Stomach (tissue), 9 donors: ENCODE results near the gene ZNF554. TPM values are rescaled to one million over a fixed set of nuclear protein-coding genes. Genes with fewer than 3 reads are reported as not detected.
"Not testable (repeated sequence)": the region's sequence is repeated elsewhere in the genome, so short reads cannot be mapped to it uniquely, and the experiment has no call there.

Source experiments
- DNase-seq, 2 donors: peaks; one replicate each; pipeline versions ENCODE4 v3.0.0 to v3.0.0-alpha.2; 2013 to 2019
- H3K27ac ChIP-seq, 5 donors: fragments of 200-600 bp in 4 of 5; sonication (generic) in 4 of 5; one replicate each; pipeline ENCODE4 v1.5.1; 2013 to 2019; ENCODE audit warnings: mild to moderate bottlenecking in 1 of 5, moderate library complexity in 1 of 5
- H3K27me3 ChIP-seq, 3 donors: fragments of 200-600 bp; sonication (generic); one replicate each; pipeline ENCODE4 v1.5.1; 2017 to 2019; ENCODE audit warnings: mixed run types in 1 of 3
- H3K36me3 ChIP-seq, 4 donors: fragments of 200-600 bp; sonication (generic); 1 replicate in 3 of 4; 2 replicates in 1 of 4; pipeline ENCODE4 v1.5.1; 2016 to 2019
- H3K4me1 ChIP-seq, 4 donors: fragments of 200-600 bp; sonication (generic); one replicate each; pipeline ENCODE4 v1.5.1; 2016 to 2019
- H3K4me3 ChIP-seq, 4 donors: fragments of 200-600 bp; sonication (generic) in 3 of 4; one replicate each; pipeline ENCODE4 v1.5.1; 2016 to 2019; ENCODE audit warnings: mild to moderate bottlenecking in 1 of 4
- H3K9me3 ChIP-seq, 4 donors: fragments of 200-600 bp; sonication (generic); one replicate each; pipeline ENCODE4 v1.5.1; 2016 to 2019
- CTCF ChIP-seq, 7 experiments: fragments of 450-650 bp in 4 of 7; fragments of 200-600 bp in 3 of 7; sonication (generic) in 3 of 7; IDR thresholded peaks; one replicate each; pipeline ENCODE4 v1.5.1; 2016 to 2019; ENCODE audit warnings: antibody characterized with exemption in 7 of 7, control low read depth in 2 of 7, mild to moderate bottlenecking in 1 of 7
- EP300 ChIP-seq: sonication (generic); formaldehyde crosslinking; IDR thresholded peaks from one replicate; pipeline ENCODE4 v1.6.1; 2017; ENCODE audit warnings: antibody characterized with exemption
- POLR2A ChIP-seq, 4 donors: fragments of 450-650 bp; IDR thresholded peaks; one replicate each; pipeline ENCODE4 v1.6.1; 2016; ENCODE audit warnings: antibody characterized with exemption in 4 of 4, control low read depth in 2 of 4, mild to moderate bottlenecking in 1 of 4, moderate library complexity in 1 of 4
- POLR2AphosphoS5 ChIP-seq, 3 donors: sonication (generic); formaldehyde crosslinking; IDR thresholded peaks; one replicate each; pipeline ENCODE4 v1.6.1; 2016; ENCODE audit warnings: antibody characterized with exemption in 3 of 3
- WGBS, 5 donors: extraction: QIAGEN DNeasy Blood & Tissue Kit in 3 of 5; methylation state at CpG; one replicate each; pipeline versions ENCODE4 v1.1.5 to v1.1.7; 2013 to 2018; 5-methylcytosine and 5-hydroxymethylcytosine counted together
- intact Hi-C: fragments of 100-400 bp; cut with DNase I; formaldehyde crosslinking; loops from one replicate; pipeline ENCODE4 v1.15.1; 2023; ENCODE audit warnings: low total_unique reads
- polyA plus RNA-seq, 3 donors: library from polyadenylated mRNA; stranded (reverse); fragments of 200-250 nt; gene quantifications; one replicate each; pipeline ENCODE4 v1.2.3, GENCODE V29; 2013
- total RNA-seq, 5 donors: library from RNA; depleted of rRNA; stranded (reverse); fragments of >200 nt; gene quantifications; one replicate each; pipeline versions ENCODE4 v1.1.0 to v1.2.3, GENCODE V29; 2014 to 2016
- donor health status: healthy with polysubstance abuse.
- donor health status: Bipolar disorder and iron deficiency.
- donor health status: healthy.

ZNF554 gene
- total and polyA plus RNA-seq, 8 donors, result 0.58 to 21.4 (median 3.1) TPM

- peaks cover 10 to 19% (median 14%) of the 10 kb centered on the region in 4 donors for H3K4me1 ChIP-seq
- TF ChIP-seq CTCF (IDR thresholded peaks at IDR 0.05), result no peak
- no peak for TF ChIP-seq EP300
- TF ChIP-seq POLR2AphosphoS5 (IDR thresholded peaks at IDR 0.05), result no peak
- TF ChIP-seq POLR2A (IDR thresholded peaks at IDR 0.05), result no peak
- no peak for DNase-seq
- 93 to 96% (median 96%) methylated on average over 14 of the region's 14 CpGs for WGBS, 5 donors
- H3K27ac ChIP-seq, result no peak overlapping the region
- intact Hi-C loops, result no loop called here
- no peaks in the 10 kb centered on the region for H3K9me3 ChIP-seq
- H3K36me3 ChIP-seq, result peaks cover 8 to 64% (median 50%) of the 10 kb centered on the region in 4 donors
- H3K27me3 ChIP-seq, result no peaks in the 10 kb centered on the region
- H3K4me3 ChIP-seq, result no peak overlapping the region
These were observed 29.5 kb upstream of the ZNF554 start for GRCh38 chr19:2790194-2790556.

DNA sequence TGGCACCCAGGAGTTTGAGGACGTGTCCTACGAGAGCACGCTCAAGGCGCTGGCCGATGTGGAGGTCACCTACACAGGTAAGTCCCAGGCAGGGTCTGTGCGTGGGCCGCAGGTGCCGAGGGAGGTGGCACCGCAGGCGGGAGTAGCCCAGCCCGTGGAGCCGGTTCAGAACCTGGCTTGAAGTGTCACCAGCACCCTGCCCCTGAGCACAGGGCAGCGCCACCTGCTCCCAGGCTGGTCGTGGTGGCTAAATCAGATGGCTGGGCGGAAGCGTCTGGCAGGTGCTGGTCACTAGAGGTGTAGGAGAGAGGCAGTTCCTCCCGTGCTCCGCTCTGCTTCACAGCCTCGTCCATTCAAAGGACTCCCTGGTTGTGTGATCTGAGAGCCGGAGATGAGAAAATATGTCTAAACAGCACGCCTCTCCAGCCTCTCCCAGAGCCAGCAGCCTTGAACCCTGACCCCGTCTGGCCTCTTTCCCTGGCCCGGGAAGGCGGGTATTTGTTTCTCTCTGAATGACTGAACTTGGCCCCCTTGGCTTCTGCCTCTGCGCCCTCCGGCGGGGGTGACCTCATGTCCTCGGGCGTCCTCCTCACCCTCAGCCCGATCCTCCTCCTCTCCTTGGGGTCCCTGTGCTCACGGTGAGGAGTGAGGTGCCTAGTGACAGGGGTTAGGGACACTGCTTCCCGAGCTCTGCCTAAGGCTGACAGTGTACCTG lies 29.0 kb upstream of the ZNF554 start:
- intact Hi-C loops, result no loop called here
- Histone ChIP-seq H3K4me3 (no peak overlapping the region), H3K4me1 (peaks cover 7 to 17% (median 12%) of the 10 kb centered on the region in 4 donors), H3K9me3 (no peaks in the 10 kb centered on the region), H3K36me3 (peaks cover 11 to 69% (median 54%) of the 10 kb centered on the region in 4 donors), H3K27me3 (no peaks in the 10 kb centered on the region), H3K27ac (no peak overlapping the region)
- no peak for DNase-seq
- WGBS, 5 donors, result 88 to 95% (median 94%) methylated on average over 32 of the region's 32 CpGs
- no peak for TF ChIP-seq POLR2AphosphoS5 (IDR thresholded peaks at IDR 0.05)
- TF ChIP-seq POLR2A (IDR thresholded peaks at IDR 0.05), result no peak
- TF ChIP-seq CTCF (IDR thresholded peaks at IDR 0.05), result no peak
- no peak for TF ChIP-seq EP300

DNA sequence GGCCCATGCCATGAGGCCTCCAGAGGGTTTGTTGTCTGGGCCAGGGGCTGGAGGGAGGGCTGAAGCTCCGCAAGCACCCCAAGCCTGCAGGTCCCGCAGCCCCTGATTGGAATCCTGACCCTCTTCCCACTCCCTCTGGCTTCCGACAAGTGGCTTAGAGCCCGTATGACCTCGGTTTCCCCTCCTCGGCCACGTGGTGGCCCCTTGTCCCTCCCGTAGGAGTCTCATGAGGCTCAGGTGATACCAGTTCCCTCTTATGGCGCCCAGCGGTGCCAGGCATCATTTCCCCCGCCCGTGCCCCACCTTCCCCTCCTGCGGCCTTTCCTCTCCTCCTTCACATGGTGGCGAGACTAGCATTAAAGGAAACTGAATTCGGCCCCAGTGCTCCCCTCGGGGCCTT lies 28.2 kb upstream of the ZNF554 start:
- Histone ChIP-seq H3K9me3 (no peaks in the 10 kb centered on the region), H3K36me3 (peaks cover 11 to 76% (median 61%) of the 10 kb centered on the region in 4 donors), H3K4me1 (peaks cover under 1 to 9% (median 5%) of the 10 kb centered on the region in 4 donors), H3K4me3 (no peak overlapping the region), H3K27ac (no peak overlapping the region), H3K27me3 (no peaks in the 10 kb centered on the region)
- no peak for DNase-seq
- intact Hi-C loops, result no loop called here
- WGBS, 5 donors, result 90 to 96% (median 91%) methylated on average over 16 of the region's 16 CpGs
- TF ChIP-seq CTCF (IDR thresholded peaks at IDR 0.05) (no peak), EP300 (no peak), POLR2AphosphoS5 (IDR thresholded peaks at IDR 0.05) (no peak)

DNA sequence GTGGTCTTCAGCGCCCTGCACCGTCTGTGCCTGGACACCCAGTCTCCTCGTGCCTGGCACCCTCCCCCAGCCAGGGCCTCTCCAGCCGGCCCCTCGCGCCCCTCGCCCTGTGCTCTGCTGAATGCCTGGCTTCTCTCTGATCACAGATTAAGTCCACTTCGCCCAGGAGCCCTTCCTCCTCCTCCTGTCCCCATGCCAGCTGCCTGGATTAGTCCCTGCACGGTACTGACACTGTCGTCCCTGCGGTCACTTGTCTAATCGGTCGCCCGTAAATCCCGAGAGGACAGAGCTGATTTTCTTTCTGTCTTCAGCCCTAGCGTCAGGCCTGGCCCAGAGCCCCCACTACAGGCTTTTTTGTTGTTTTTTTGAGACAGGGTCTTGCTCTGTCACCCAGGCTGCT lies 27.8 kb upstream of the ZNF554 start:
- Histone ChIP-seq H3K4me1 (peaks cover 0 to 6% (median 3%) of the 10 kb centered on the region in 4 donors), H3K9me3 (no peaks in the 10 kb centered on the region), H3K4me3 (no peak overlapping the region), H3K27me3 (no peaks in the 10 kb centered on the region), H3K36me3 (peaks cover 11 to 81% (median 65%) of the 10 kb centered on the region in 4 donors), H3K27ac (no peak overlapping the region)
- intact Hi-C loops, result no loop called here
- TF ChIP-seq EP300 (no peak), CTCF (IDR thresholded peaks at IDR 0.05) (no peak), POLR2AphosphoS5 (IDR thresholded peaks at IDR 0.05) (no peak), POLR2A (IDR thresholded peaks at IDR 0.05) (no peak)
- no peak for DNase-seq
- 89 to 96% (median 91%) methylated on average over 15 to 16 of the region's 16 CpGs for WGBS, 5 donors

GRCh38 chr19:2792666-2793065 lies 27.0 kb upstream of the ZNF554 start:
- H3K4me1 ChIP-seq, H3K27me3 ChIP-seq, DNase-seq, H3K4me3 ChIP-seq, H3K9me3 ChIP-seq, intact Hi-C loops, H3K27ac ChIP-seq: not testable (repeated sequence)
- peaks cover 11 to 88% (median 73%) of the 10 kb centered on the region in 4 donors for H3K36me3 ChIP-seq
- WGBS, 5 donors, result 91 to 95% (median 94%) methylated on average over 10 of the region's 10 CpGs
